ENCODE results near the gene HNF4A.

The HNF4A gene

GRCh38 chr20:44437497-44437896 lies 82.0 kb downstream of the HNF4A start:
- H3K27me3 ChIP-seq (ENCODE audit: low read depth, low read length): peaks cover 9% of the 10 kb centered on the region
- no peak overlapping the region for H2AFZ ChIP-seq (ENCODE audit: low read depth, low read length)
- H3K4me1 ChIP-seq (ENCODE audit: low read length): no peaks in the 10 kb centered on the region
- H3K9me3 ChIP-seq (ENCODE audit: insufficient read depth, low read length): no peaks in the 10 kb centered on the region
- no peaks in the 10 kb centered on the region for H3K36me3 ChIP-seq (replicated peaks; ENCODE audit: low read depth, low read length)
- H3K79me2 ChIP-seq (ENCODE audit: low read length): no peaks in the 10 kb centered on the region
- H3K27ac ChIP-seq (ENCODE audit: low read length): no peak overlapping the region
- H4K20me1 ChIP-seq (ENCODE audit: insufficient read depth, low read length): no peaks in the 10 kb centered on the region
- no peak for TF ChIP-seq CTCF (IDR thresholded peaks at IDR 0.05; ENCODE audit: low read depth, low read length)
- TF ChIP-seq EZH2phosphoT487 (IDR thresholded peaks at IDR 0.05; ENCODE audit: low read depth): no peak
- no peak overlapping the region for H3K9ac ChIP-seq (ENCODE audit: low read length)
- H3K4me3 ChIP-seq (ENCODE audit: low read length): no peak overlapping the region
- no peak overlapping the region for H3K4me2 ChIP-seq (ENCODE audit: low read length)

- H4K20me1 ChIP-seq (ENCODE audit: insufficient read depth, low read length): no peaks in the 10 kb centered on the region
- H3K4me2 ChIP-seq (ENCODE audit: low read length): no peak overlapping the region
These were observed 83.3 kb downstream of the HNF4A start for GRCh38 chr20:44438782-44439181.

GRCh38 chr20:44439318-44439717 lies 83.8 kb downstream of the HNF4A start:
- Histone ChIP-seq H3K4me2 (ENCODE audit: low read length) (no peak overlapping the region), H3K9ac (ENCODE audit: low read length) (no peak overlapping the region), H3K27me3 (ENCODE audit: low read depth, low read length) (no peaks in the 10 kb centered on the region), H3K4me1 (ENCODE audit: low read length) (no peaks in the 10 kb centered on the region), H3K9me3 (ENCODE audit: insufficient read depth, low read length) (no peaks in the 10 kb centered on the region), H3K4me3 (ENCODE audit: low read length) (no peak overlapping the region), H3K79me2 (ENCODE audit: low read length) (no peaks in the 10 kb centered on the region), H3K36me3 (replicated peaks; ENCODE audit: low read depth, low read length) (no peaks in the 10 kb centered on the region), H2AFZ (ENCODE audit: low read depth, low read length) (no peak overlapping the region), H3K27ac (ENCODE audit: low read length) (no peak overlapping the region), H4K20me1 (ENCODE audit: insufficient read depth, low read length) (no peaks in the 10 kb centered on the region)
- TF ChIP-seq CTCF (IDR thresholded peaks at IDR 0.05; ENCODE audit: low read depth, low read length) (no peak), EZH2phosphoT487 (IDR thresholded peaks at IDR 0.05; ENCODE audit: low read depth) (no peak)

More at GRCh38 chr20:44438782-44439181, 83.3 kb downstream of the HNF4A start:
- Histone ChIP-seq H3K4me1 (ENCODE audit: low read length) (no peaks in the 10 kb centered on the region), H3K36me3 (replicated peaks; ENCODE audit: low read depth, low read length) (no peaks in the 10 kb centered on the region), H3K27me3 (ENCODE audit: low read depth, low read length) (peaks cover 3% of the 10 kb centered on the region; the same call in 1 of the 2 replicates), H3K9me3 (ENCODE audit: insufficient read depth, low read length) (no peaks in the 10 kb centered on the region), H3K79me2 (ENCODE audit: low read length) (no peaks in the 10 kb centered on the region), H3K4me3 (ENCODE audit: low read length) (no peak overlapping the region), H3K27ac (ENCODE audit: low read length) (no peak overlapping the region), H2AFZ (ENCODE audit: low read depth, low read length) (no peak overlapping the region), H3K9ac (ENCODE audit: low read length) (no peak overlapping the region)
- TF ChIP-seq CTCF (IDR thresholded peaks at IDR 0.05; ENCODE audit: low read depth, low read length) (no peak), EZH2phosphoT487 (IDR thresholded peaks at IDR 0.05; ENCODE audit: low read depth) (no peak)

- Histone ChIP-seq H2AFZ (ENCODE audit: low read depth, low read length) (no peak overlapping the region), H3K9ac (ENCODE audit: low read length) (no peak overlapping the region), H4K20me1 (ENCODE audit: insufficient read depth, low read length) (no peaks in the 10 kb centered on the region), H3K4me2 (ENCODE audit: low read length) (no peak overlapping the region), H3K27ac (ENCODE audit: low read length) (no peak overlapping the region), H3K4me1 (ENCODE audit: low read length) (no peaks in the 10 kb centered on the region), H3K27me3 (ENCODE audit: low read depth, low read length) (0 out of 2 replicates have a peak, but pooled peaks cover 2% of the 10 kb centered on the region), H3K79me2 (ENCODE audit: low read length) (no peaks in the 10 kb centered on the region), H3K4me3 (ENCODE audit: low read length) (no peak overlapping the region), H3K9me3 (ENCODE audit: insufficient read depth, low read length) (no peaks in the 10 kb centered on the region), H3K36me3 (replicated peaks; ENCODE audit: low read depth, low read length) (no peaks in the 10 kb centered on the region)
- TF ChIP-seq CTCF (IDR thresholded peaks at IDR 0.05; ENCODE audit: low read depth, low read length) (no peak), EZH2phosphoT487 (IDR thresholded peaks at IDR 0.05; ENCODE audit: low read depth) (no peak)
These were observed 87.0 kb downstream of the HNF4A start for GRCh38 chr20:44442298-44443070.
